A549 (cell line): Measurements from ENCODE around the gene TEF.

ENCODE experiments used
- BCL3 ChIP-seq: fragments of >200 bp; sonication (Bioruptor Twin); formaldehyde crosslinking; IDR thresholded peaks from 3 replicates; pipeline ENCODE4 v1.6.1; 2016
- BHLHE40 ChIP-seq: IDR thresholded peaks from 2 replicates; pipeline ENCODE4 v1.6.1; 2012; ENCODE audit warnings: low read depth, low read length, inconsistent platforms
- CHD2 ChIP-seq: fragments of 150-350 bp; IDR thresholded peaks from 2 replicates; pipeline ENCODE4 v1.6.1; 2014; ENCODE audit warnings: low read length; ENCODE audit not compliant: partially characterized antibody
- CTCF ChIP-seq: fragments of >200 bp; sonication (Bioruptor Twin); formaldehyde crosslinking; IDR thresholded peaks from 3 replicates; pipeline ENCODE4 v1.5.1; 2016
- HOXA7 ChIP-seq: fragments of 250-450 bp; sonication (Bioruptor Pico); IDR thresholded peaks from 2 replicates; pipeline ENCODE4 v1.5.0; 2020; ENCODE audit warnings: mild to moderate bottlenecking, moderate library complexity
- JUNB ChIP-seq: fragments of >200 bp; sonication (Bioruptor Twin); formaldehyde crosslinking; IDR thresholded peaks from 2 replicates; pipeline ENCODE4 v1.6.1; 2016
- MAX ChIP-seq: IDR thresholded peaks from 2 replicates; pipeline ENCODE4 v1.6.1; 2012
- POLR2A ChIP-seq: IDR thresholded peaks from 2 replicates; pipeline ENCODE4 v1.6.1; 2012; ENCODE audit warnings: mild to moderate bottlenecking, low read length
- RAD21 ChIP-seq, 2 experiments: fragments of >200 bp in 1 of 2; sonication (Bioruptor Twin) in 1 of 2; formaldehyde crosslinking in 1 of 2; IDR thresholded peaks in 1 of 2; conservative IDR thresholded peaks in 1 of 2; 2 replicates in 1 of 2; 3 replicates in 1 of 2; pipeline ENCODE4 v1.6.1; 2012 to 2018; ENCODE audit warnings: inconsistent platforms in 1 of 2
- REST ChIP-seq: fragments of 200-600 bp; sonication (generic); IDR thresholded peaks from 2 replicates; pipeline ENCODE4 v1.6.1; 2016; ENCODE audit warnings: antibody characterized with exemption, mild to moderate bottlenecking, moderate library complexity
- RNF2 ChIP-seq: fragments of 200-600 bp; sonication (generic); IDR thresholded peaks from 2 replicates; pipeline ENCODE4 v1.6.1; 2016; ENCODE audit warnings: low read depth, mild to moderate bottlenecking, antibody characterized with exemption, moderate library complexity, borderline replicate concordance

- no peak for TF ChIP-seq CTCF
- TF ChIP-seq POLR2A: no peak
- no peak for TF ChIP-seq MAX
- no peak for TF ChIP-seq BCL3
- no peak for TF ChIP-seq REST
- no peak for TF ChIP-seq RAD21 (conservative IDR thresholded peaks at IDR 0.05 in 1 of 2, IDR thresholded peaks at IDR 0.05 in 1 of 2)
- TF ChIP-seq HOXA7 (CRISPR knock-in tag): no peak
- no peak for TF ChIP-seq CHD2
- TF ChIP-seq JUNB: no peak
- no peak for TF ChIP-seq BHLHE40
- no peak for TF ChIP-seq RNF2
Observed at GRCh38 chr22:41436322-41437113, 54.8 kb downstream of the TEF start.
